Lower leg skin (tissue), 4 donors: ENCODE measurements around the gene TPST1. TPM values are rescaled to one million over a fixed set of nuclear protein-coding genes. Genes with fewer than 3 reads are reported as not detected.
A peak's percentile ranks its signal among the peaks of the same experiment; 100 is the strongest.

ENCODE experiments used
- DNase-seq, 2 donors: peaks; one replicate each; pipeline ENCODE4 v3.0.0-alpha.2; 2019; ENCODE audit warnings: low spot score in 2 of 2
- H3K4me3 ChIP-seq: fragments of 200-600 bp; sonication (generic); 2 replicates; pipeline ENCODE4 v1.5.1; 2017; ENCODE audit warnings: mild to moderate bottlenecking, low read depth; ENCODE audit not compliant: poor library complexity, severe bottlenecking
- CTCF ChIP-seq, 3 donors: fragments of 450-650 bp; IDR thresholded peaks; one replicate each; pipeline ENCODE4 v1.5.1; 2016; ENCODE audit warnings: antibody characterized with exemption in 3 of 3, mild to moderate bottlenecking in 3 of 3, moderate library complexity in 2 of 3
- POLR2A ChIP-seq, 2 donors: fragments of 450-650 bp; IDR thresholded peaks; one replicate each; pipeline ENCODE4 v1.6.1; 2016 to 2017; ENCODE audit warnings: antibody characterized with exemption in 2 of 2, mild to moderate bottlenecking in 1 of 2, moderate library complexity in 1 of 2
- WGBS, 2 donors: methylation state at CpG; one replicate each; pipeline ENCODE4 v1.1.5; 2018; 5-methylcytosine and 5-hydroxymethylcytosine counted together
- intact Hi-C: fragments of 100-400 bp; cut with DNase I; formaldehyde crosslinking; loops from one replicate; pipeline ENCODE4 v1.15.0; 2023; ENCODE audit warnings: low total_unique reads
- total RNA-seq, 4 donors: library from RNA; depleted of rRNA; stranded (reverse); fragments of >200 nt; gene quantifications; one replicate each; pipeline ENCODE4 v1.1.0, GENCODE V29; 2016

TPST1 gene
- total RNA-seq, 4 donors from 2014 or later, result 10.1 to 12.8 (median 11.2) TPM

GRCh38 chr7:66348959-66349358 lies 143.8 kb downstream of the TPST1 start:
- intact Hi-C loops, result no loop called here
- H3K4me3 ChIP-seq, result no peak overlapping the region
- DNase-seq, result peak in 1 of 2 donors; percentile 78
- 42 to 68% methylated on average over 6 of the region's 6 CpGs for WGBS, 2 donors
- TF ChIP-seq CTCF (IDR thresholded peaks at IDR 0.05) (no peak), POLR2A (IDR thresholded peaks at IDR 0.05) (no peak)

DNA sequence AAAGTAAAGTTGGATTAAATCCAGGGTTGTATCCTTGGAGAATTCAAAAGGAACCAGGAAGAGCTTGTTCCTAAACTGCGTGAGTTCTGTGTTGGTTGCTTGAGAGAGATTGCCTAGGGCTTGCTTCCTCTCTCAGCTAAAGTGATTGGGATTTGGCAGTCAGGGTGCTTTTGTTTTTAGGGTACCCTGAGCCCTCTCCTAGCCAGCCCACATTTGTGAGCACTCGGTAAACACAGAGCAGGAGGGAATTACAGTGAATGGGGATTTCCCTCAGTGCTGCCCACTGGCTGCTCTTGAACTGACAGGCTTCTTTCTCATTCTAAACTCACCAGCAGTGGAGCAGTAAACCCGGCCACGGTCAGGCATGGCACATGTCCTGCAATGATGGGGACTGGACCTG lies 146.9 kb downstream of the TPST1 start:
- TF ChIP-seq CTCF (IDR thresholded peaks at IDR 0.05), result no peak
- TF ChIP-seq POLR2A (IDR thresholded peaks at IDR 0.05), result no peak
- 7 to 11% methylated on average over 4 of the region's 4 CpGs for WGBS, 2 donors
- H3K4me3 ChIP-seq, result no peak overlapping the region
- peak in 1 of 2 donors; percentile 78 for DNase-seq
- intact Hi-C loops, result no loop called here

DNA sequence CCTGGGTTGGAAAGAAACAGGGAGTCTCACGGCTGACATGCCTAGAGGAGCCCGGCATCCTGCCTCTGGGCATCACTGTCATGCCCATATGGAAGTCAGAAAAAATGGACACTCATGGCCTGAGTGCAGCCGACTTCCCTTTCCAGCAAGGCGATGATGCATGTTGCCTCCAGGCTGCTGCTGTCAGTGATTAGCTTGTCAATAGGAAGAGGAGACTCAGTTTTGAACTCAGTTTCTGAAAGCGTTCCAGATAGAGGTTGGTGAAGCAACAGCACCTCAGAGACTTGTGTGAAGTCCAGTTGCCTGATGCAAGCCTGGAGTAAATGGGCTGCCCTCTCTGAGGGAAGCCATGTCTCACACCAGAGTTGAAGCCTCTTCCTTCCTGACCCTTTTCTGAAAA lies 148.4 kb downstream of the TPST1 start:
- 49 to 63% methylated on average over 5 of the region's 5 CpGs for WGBS, 2 donors
- intact Hi-C loops, result no loop called here
- DNase-seq, result peak in 1 of 2 donors; percentile 80
- TF ChIP-seq POLR2A (IDR thresholded peaks at IDR 0.05), result no peak
- TF ChIP-seq CTCF (IDR thresholded peaks at IDR 0.05), result no peak
- H3K4me3 ChIP-seq, result no peak overlapping the region

DNA sequence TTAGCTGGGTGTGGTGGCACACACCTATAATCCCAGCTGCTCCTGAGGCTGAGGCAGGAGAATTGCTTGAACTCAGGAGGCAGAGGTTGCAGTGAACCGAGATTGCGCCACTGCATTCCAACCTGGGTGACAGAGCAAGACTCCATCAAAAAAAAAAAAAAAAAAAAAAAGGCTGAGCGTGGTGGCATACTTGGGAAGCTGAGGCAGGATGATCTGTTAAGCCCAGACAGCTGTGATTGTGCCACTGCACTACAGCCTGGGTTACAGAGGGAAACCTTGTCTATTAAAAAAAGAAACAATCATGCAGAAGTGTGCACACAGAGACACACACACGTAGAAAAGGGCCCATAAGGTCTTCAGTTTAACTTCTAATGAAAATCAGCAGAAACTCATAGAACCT lies 150.6 kb downstream of the TPST1 start:
- no peak for TF ChIP-seq POLR2A (IDR thresholded peaks at IDR 0.05)
- no peak for TF ChIP-seq CTCF (IDR thresholded peaks at IDR 0.05)
- 56 to 61% methylated on average over 4 of the region's 4 CpGs for WGBS, 2 donors
- intact Hi-C loops, result no loop called here
- H3K4me3 ChIP-seq, result no peak overlapping the region
- peak in 1 of 2 donors; percentile 32 for DNase-seq

- intact Hi-C loops, result no loop called here
- no peak for TF ChIP-seq POLR2A (IDR thresholded peaks at IDR 0.05)
- TF ChIP-seq CTCF (IDR thresholded peaks at IDR 0.05), result no peak
- DNase-seq, result peak in 1 of 2 donors; percentile 53
- no peak overlapping the region for H3K4me3 ChIP-seq
- WGBS, 2 donors, result 43 to 47% methylated on average over 6 of the region's 6 CpGs
These were observed 151.2 kb downstream of the TPST1 start for GRCh38 chr7:66356277-66356721.

DNA sequence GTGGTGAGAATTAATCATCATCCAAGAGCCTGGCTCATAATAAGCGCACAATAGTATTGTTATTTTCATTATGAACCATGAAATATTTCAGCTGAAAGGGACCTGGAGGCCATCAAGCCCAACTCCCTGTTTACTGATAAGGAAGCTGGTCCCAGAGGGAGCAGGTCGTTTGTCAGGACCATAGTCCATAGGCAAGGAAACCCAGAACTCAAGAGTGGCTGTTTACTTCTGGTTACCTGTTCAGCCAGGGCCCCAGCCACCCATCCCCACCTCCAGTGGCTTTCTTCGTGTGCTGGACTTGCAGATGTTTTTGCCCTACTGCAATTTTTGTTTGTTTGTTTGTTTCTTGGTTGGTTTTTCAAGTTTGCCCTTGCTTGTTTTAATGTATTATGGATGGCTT lies 152.0 kb downstream of the TPST1 start:
- no peak for DNase-seq
- intact Hi-C loops, result no loop called here
- TF ChIP-seq CTCF (IDR thresholded peaks at IDR 0.05) (no peak), POLR2A (IDR thresholded peaks at IDR 0.05) (no peak)
- WGBS, 2 donors, result 71 to 80% methylated on average over 3 of the region's 3 CpGs
- no peak overlapping the region for H3K4me3 ChIP-seq
